ENCODE results near the gene COL8A1. TPM values are rescaled to one million over a fixed set of nuclear protein-coding genes. Genes with fewer than 3 reads are reported as not detected.
"Not testable (repeated sequence)": the region's sequence is repeated elsewhere in the genome, so short reads cannot be mapped to it uniquely, and the experiment has no call there.

COL8A1 gene
- total and polyA plus RNA-seq, 5 donors from 2014 or later = not detected

DNA sequence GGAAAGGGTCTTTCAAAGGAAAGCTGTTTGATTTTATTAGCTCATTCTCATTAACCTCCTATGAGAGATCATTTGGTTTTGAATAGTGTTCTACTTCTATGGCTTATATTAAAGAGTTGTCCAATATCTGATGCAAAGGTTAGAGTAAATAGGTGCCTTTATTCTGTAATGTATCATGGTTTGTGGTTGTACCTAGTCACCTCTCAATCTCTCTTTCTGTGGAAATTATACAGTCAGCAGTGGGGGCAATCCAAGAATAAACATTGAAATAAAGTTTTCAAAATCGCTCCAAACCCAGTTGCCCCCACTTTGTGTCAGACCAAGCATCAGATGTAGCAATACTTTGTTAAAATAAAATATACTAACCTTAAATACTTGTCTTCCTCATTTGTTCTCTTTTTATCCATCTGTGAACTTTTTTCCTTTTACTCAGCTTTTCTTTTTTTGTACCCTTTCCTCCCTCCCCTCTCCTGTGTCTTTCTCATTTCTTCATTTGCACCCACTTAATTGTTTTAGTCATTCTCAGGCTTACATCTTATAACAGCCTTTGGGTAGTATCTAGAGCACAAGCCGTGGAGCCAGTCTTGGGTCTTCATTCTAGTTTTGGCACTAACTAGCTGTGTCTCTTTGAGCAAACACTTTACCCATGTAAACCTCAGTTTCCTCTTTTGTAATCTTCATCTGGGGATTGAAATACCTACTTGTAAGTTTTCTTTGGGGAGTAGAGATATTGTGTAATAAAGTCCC, 196.0 kb downstream of the COL8A1 start:
- Histone ChIP-seq H3K27me3 (ENCODE audit: control insufficient read depth, insufficient read depth, low read length) (no peaks in the 10 kb centered on the region), H3K9me3 (ENCODE audit: control insufficient read depth in 2 of 2, low read length in 2 of 2) (no peaks in the 10 kb centered on the region), H3K4me1 (ENCODE audit: control insufficient read depth, insufficient read depth, low read length, poor library complexity, severe bottlenecking) (no peaks in the 10 kb centered on the region), H3K4me3 (ENCODE audit: low read depth, low read length) (no peak overlapping the region), H3K36me3 (ENCODE audit: control insufficient read depth, insufficient read depth, low read length) (no peaks in the 10 kb centered on the region), H3K27ac (ENCODE audit: insufficient read depth, low read length, poor library complexity, severe bottlenecking) (no peak overlapping the region)
- Mint-ChIP-seq H3K9me3 (no peaks in the 10 kb centered on the region), H3K4me1 (peaks cover 0 to 6% (median 3%) of the 10 kb centered on the region in 4 donors), H3K27ac (no peak overlapping the region), H3K4me3 (no peak overlapping the region), H3K36me3 (no peaks in the 10 kb centered on the region), H3K27me3 (no peaks in the 10 kb centered on the region)
- no peak for ATAC-seq (ENCODE audit: low read depth in 2 of 2)
- no peak for DNase-seq

DNA sequence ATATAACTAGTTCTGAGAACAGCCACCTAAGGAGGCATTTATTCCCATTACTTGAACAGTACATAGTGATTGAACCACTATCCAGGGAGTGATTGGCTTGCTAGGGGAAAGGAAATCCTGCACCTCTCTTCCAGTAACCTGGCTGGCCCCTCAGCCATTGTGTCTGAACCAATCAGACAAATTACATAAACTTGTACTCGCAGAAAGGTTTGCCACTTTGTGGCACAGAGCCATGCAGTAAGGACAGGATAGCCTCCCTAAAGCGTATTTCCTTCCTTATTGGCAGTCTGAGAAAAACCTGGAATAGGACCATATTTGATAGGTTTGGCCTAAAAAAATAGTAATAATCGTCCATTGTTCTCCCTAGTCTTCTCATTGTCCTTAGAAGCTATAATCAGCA, 198.3 kb downstream of the COL8A1 start:
- Histone ChIP-seq H3K9me3 (ENCODE audit: control insufficient read depth in 2 of 2, low read length in 2 of 2) (no peaks in the 10 kb centered on the region), H3K36me3 (ENCODE audit: control insufficient read depth, insufficient read depth, low read length) (no peaks in the 10 kb centered on the region), H3K4me3 (ENCODE audit: low read depth, low read length) (no peak overlapping the region), H3K27ac (ENCODE audit: insufficient read depth, low read length, poor library complexity, severe bottlenecking) (no peak overlapping the region), H3K27me3 (ENCODE audit: control insufficient read depth, insufficient read depth, low read length) (no peaks in the 10 kb centered on the region), H3K4me1 (ENCODE audit: control insufficient read depth, insufficient read depth, low read length, poor library complexity, severe bottlenecking) (no peaks in the 10 kb centered on the region)
- DNase-seq (no peak), ATAC-seq (ENCODE audit: low read depth in 2 of 2) (no peak)
- H3K4me1 Mint-ChIP-seq = peaks cover 0 to 12% (median 0%) of the 10 kb centered on the region in 4 donors
- H3K36me3 Mint-ChIP-seq = no peaks in the 10 kb centered on the region
- H3K27me3 Mint-ChIP-seq = no peaks in the 10 kb centered on the region
- H3K27ac Mint-ChIP-seq = no peak overlapping the region
- H3K4me3 Mint-ChIP-seq = no peak overlapping the region
- no peaks in the 10 kb centered on the region for H3K9me3 Mint-ChIP-seq

DNA sequence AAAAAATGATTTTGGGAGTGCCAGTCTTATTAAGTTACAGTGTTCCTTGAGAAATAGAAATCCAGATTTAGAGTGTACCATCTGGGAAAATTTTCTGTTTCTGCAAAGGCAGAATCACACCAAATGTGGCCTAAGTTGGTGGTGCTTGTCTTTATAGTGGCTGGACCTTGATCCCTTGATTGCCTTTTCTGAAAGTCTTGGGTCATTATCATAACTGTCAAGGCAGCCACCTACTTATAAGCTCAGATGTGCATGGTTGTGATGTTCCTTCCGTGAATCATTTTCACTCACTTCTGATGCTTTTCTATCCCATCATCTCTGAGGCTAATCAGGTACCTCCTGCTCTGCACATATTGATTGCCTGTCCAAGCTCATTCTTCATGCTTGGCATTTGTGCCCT, 199.3 kb downstream of the COL8A1 start:
- Histone ChIP-seq H3K9me3 (ENCODE audit: control insufficient read depth in 2 of 2, low read length in 2 of 2) (no peaks in the 10 kb centered on the region), H3K27ac (ENCODE audit: insufficient read depth, low read length, poor library complexity, severe bottlenecking) (no peak overlapping the region), H3K4me1 (ENCODE audit: control insufficient read depth, insufficient read depth, low read length, poor library complexity, severe bottlenecking) (no peaks in the 10 kb centered on the region), H3K4me3 (ENCODE audit: low read depth, low read length) (no peak overlapping the region), H3K36me3 (ENCODE audit: control insufficient read depth, insufficient read depth, low read length) (no peaks in the 10 kb centered on the region), H3K27me3 (ENCODE audit: control insufficient read depth, insufficient read depth, low read length) (no peaks in the 10 kb centered on the region)
- Mint-ChIP-seq H3K4me1 (peaks cover 0 to 12% (median 0%) of the 10 kb centered on the region in 4 donors), H3K4me3 (no peak overlapping the region), H3K27me3 (no peaks in the 10 kb centered on the region), H3K9me3 (no peaks in the 10 kb centered on the region), H3K27ac (no peak overlapping the region), H3K36me3 (no peaks in the 10 kb centered on the region)
- DNase-seq = no peak
- no peak for ATAC-seq (ENCODE audit: low read depth in 2 of 2)

DNA sequence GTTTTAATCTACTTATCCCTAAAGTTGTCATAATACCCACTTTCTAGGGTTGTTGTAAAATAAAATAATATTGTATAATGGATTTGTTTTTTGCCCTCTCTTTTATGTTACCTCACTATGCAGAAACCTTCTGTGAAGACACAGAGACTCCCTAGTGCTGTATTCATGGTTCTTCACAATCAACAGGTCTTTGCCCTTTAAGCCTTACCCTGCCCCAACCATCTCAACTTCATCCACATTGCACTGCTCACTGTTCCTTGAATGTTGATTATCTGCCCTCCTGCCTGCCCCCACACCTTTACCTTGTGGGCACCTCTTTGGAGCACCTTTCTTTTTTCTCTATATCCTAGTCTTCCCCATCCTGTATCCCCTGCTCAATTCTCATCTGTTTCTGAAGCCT, 200.4 kb downstream of the COL8A1 start:
- Mint-ChIP-seq H3K27ac (no peak overlapping the region), H3K4me3 (no peak overlapping the region), H3K4me1 (peaks cover 0 to 12% (median 2%) of the 10 kb centered on the region in 4 donors), H3K27me3 (no peaks in the 10 kb centered on the region), H3K9me3 (no peaks in the 10 kb centered on the region), H3K36me3 (no peaks in the 10 kb centered on the region)
- Histone ChIP-seq H3K4me1 (ENCODE audit: control insufficient read depth, insufficient read depth, low read length, poor library complexity, severe bottlenecking) (no peaks in the 10 kb centered on the region), H3K9me3 (ENCODE audit: control insufficient read depth in 2 of 2, low read length in 2 of 2) (no peaks in the 10 kb centered on the region), H3K4me3 (ENCODE audit: low read depth, low read length) (no peak overlapping the region), H3K36me3 (ENCODE audit: control insufficient read depth, insufficient read depth, low read length) (no peaks in the 10 kb centered on the region), H3K27me3 (ENCODE audit: control insufficient read depth, insufficient read depth, low read length) (no peaks in the 10 kb centered on the region), H3K27ac (ENCODE audit: insufficient read depth, low read length, poor library complexity, severe bottlenecking) (no peak overlapping the region)
- ATAC-seq (ENCODE audit: low read depth in 2 of 2) (no peak), DNase-seq (no peak)

DNA sequence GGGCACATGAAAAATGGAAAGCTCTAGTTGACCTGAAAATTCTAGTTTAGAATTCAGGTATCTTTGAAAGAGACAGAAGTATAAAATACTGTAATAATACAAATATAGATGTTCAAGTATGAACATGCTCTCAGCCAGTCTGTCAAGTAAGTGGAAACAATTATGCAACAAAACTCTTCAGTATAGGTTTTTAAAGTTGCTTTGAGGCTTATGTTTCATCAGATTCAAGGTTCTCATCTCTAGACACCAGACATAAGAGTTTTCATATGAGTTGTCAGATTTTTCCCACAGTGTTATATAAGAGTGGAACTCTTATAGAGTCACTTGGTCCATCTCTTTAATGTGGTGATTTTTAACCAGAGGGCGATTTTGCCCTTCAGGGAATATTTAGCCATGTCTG, 201.2 kb downstream of the COL8A1 start:
- Histone ChIP-seq H3K27me3 (ENCODE audit: control insufficient read depth, insufficient read depth, low read length) (no peaks in the 10 kb centered on the region), H3K27ac (ENCODE audit: insufficient read depth, low read length, poor library complexity, severe bottlenecking) (no peak overlapping the region), H3K4me3 (ENCODE audit: low read depth, low read length) (no peak overlapping the region), H3K9me3 (ENCODE audit: control insufficient read depth in 2 of 2, low read length in 2 of 2) (no peaks in the 10 kb centered on the region), H3K4me1 (ENCODE audit: control insufficient read depth, insufficient read depth, low read length, poor library complexity, severe bottlenecking) (no peaks in the 10 kb centered on the region), H3K36me3 (ENCODE audit: control insufficient read depth, insufficient read depth, low read length) (no peaks in the 10 kb centered on the region)
- ATAC-seq (ENCODE audit: low read depth in 2 of 2) = no peak
- H3K27ac Mint-ChIP-seq = no peak overlapping the region
- no peaks in the 10 kb centered on the region for H3K27me3 Mint-ChIP-seq
- H3K4me3 Mint-ChIP-seq = no peak overlapping the region
- H3K36me3 Mint-ChIP-seq = no peaks in the 10 kb centered on the region
- H3K9me3 Mint-ChIP-seq = no peaks in the 10 kb centered on the region
- no peak for DNase-seq
- H3K4me1 Mint-ChIP-seq = peaks cover 0 to 12% (median 2%) of the 10 kb centered on the region in 4 donors

DNA sequence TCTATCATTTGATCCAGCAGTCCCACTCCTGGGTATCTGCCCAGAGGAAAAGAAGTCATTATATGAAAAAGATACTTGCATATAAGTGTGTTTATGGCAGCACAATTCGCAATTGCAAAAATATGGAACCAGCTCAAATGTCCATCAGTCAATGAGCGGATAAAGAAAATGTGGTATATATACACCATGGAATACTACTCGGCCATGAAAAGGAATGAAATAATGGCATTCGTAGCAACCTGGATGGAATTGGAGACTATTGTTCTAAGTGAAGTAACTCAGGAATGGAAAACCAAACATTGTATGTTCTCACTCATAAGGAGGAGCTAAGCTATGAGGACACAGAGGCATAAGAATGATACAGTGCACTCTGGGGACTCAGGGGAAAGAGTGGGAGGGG, 203.6 kb downstream of the COL8A1 start:
- H3K4me1 ChIP-seq (ENCODE audit: control insufficient read depth, insufficient read depth, low read length, poor library complexity, severe bottlenecking); ATAC-seq (ENCODE audit: low read depth in 2 of 2); H3K27me3 Mint-ChIP-seq; H3K9me3 Mint-ChIP-seq; H3K36me3 ChIP-seq (ENCODE audit: control insufficient read depth, insufficient read depth, low read length); H3K27ac Mint-ChIP-seq; DNase-seq; H3K4me3 Mint-ChIP-seq; H3K27me3 ChIP-seq (ENCODE audit: control insufficient read depth, insufficient read depth, low read length); H3K9me3 ChIP-seq (ENCODE audit: control insufficient read depth in 2 of 2, low read length in 2 of 2); H3K27ac ChIP-seq (ENCODE audit: insufficient read depth, low read length, poor library complexity, severe bottlenecking); H3K4me3 ChIP-seq (ENCODE audit: low read depth, low read length); H3K36me3 Mint-ChIP-seq: not testable (repeated sequence)
- H3K4me1 Mint-ChIP-seq = peaks cover 0 to 18% (median 6%) of the 10 kb centered on the region in 4 donors

DNA sequence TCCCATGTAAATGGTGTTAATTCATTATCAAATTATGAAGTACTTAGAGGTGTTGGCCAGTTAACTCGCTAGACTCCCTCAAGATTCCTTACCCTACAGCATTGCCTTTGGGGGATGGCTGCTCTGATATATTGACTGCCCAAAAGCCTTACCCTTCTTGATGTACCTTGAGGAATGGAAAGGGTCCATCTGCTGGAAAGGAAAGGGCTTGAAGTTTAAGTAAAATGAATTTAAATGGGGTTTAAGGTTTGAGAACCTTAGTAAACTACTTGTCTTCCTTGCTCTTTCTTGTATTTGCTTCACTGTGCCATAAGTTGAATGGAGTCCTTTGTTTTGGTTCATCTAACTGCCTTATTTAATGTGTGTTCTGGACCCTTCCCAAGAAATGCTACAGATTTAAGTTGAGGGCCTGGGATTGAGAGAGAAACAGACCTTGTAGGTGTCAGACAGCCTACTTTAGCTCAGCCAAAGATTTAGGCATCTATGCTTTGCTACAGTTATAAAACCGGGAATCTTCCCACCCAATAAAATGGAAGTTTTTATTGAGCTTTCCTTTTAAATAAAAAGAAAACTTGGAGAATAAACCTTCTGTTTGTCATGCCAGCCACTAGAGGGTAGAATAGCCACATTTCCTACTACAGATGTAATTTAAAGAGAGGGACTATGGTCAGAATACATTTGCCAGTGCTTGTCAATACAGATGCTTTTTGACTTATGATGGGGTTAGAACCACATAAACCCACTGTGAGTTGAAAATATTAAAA, 204.6 kb downstream of the COL8A1 start:
- peak in 1 of 3 donors; percentile 42 for DNase-seq
- H3K4me1 ChIP-seq (ENCODE audit: control insufficient read depth, insufficient read depth, low read length, poor library complexity, severe bottlenecking) = no peaks in the 10 kb centered on the region
- H3K36me3 ChIP-seq (ENCODE audit: control insufficient read depth, insufficient read depth, low read length) = no peaks in the 10 kb centered on the region
- no peak overlapping the region for H3K27ac Mint-ChIP-seq
- no peaks in the 10 kb centered on the region for H3K27me3 ChIP-seq (ENCODE audit: control insufficient read depth, insufficient read depth, low read length)
- H3K4me1 Mint-ChIP-seq = peaks cover 3 to 19% (median 7%) of the 10 kb centered on the region in 4 donors
- H3K27me3 Mint-ChIP-seq = no peaks in the 10 kb centered on the region
- no peak overlapping the region for H3K4me3 ChIP-seq (ENCODE audit: low read depth, low read length)
- H3K9me3 ChIP-seq (ENCODE audit: control insufficient read depth in 2 of 2, low read length in 2 of 2) = no peaks in the 10 kb centered on the region
- H3K9me3 Mint-ChIP-seq = no peaks in the 10 kb centered on the region
- H3K36me3 Mint-ChIP-seq = no peaks in the 10 kb centered on the region
- H3K4me3 Mint-ChIP-seq = no peak overlapping the region
- no peak for ATAC-seq (ENCODE audit: low read depth in 2 of 2)
- H3K27ac ChIP-seq (ENCODE audit: insufficient read depth, low read length, poor library complexity, severe bottlenecking) = no peak overlapping the region

All from CD4-positive, CD25-positive, alpha-beta regulatory T cell (primary cell).